H9 (cell line): ENCODE results near the gene SPC24. TPM values are rescaled to one million over a fixed set of nuclear protein-coding genes. Genes with fewer than 3 reads are reported as not detected.

ENCODE experiments used
- DNase-seq: peaks from one replicate; pipeline ENCODE4 v3.0.0-alpha.2; 2017
- H2AFZ ChIP-seq: one replicate; pipeline ENCODE4 v1.6.1; 2013; ENCODE audit warnings: mild to moderate bottlenecking, low read length, control low read depth, moderate library complexity
- H2AK5ac ChIP-seq: 2 replicates; pipeline ENCODE4 v1.6.1; 2013; ENCODE audit warnings: low read length, control low read depth, mixed read lengths; ENCODE audit not compliant: insufficient read length
- H2BK120ac ChIP-seq: one replicate; pipeline ENCODE4 v1.6.1; 2013; ENCODE audit warnings: low read depth, mild to moderate bottlenecking, low read length, control low read depth, inconsistent platforms; ENCODE audit not compliant: poor library complexity, severe bottlenecking
- H2BK12ac ChIP-seq: 2 replicates; pipeline ENCODE4 v1.6.1; 2013; ENCODE audit warnings: low read length, control low read depth, mixed read lengths, low read depth; ENCODE audit not compliant: insufficient read length
- H2BK15ac ChIP-seq: 2 replicates; pipeline ENCODE4 v1.6.1; 2013; ENCODE audit warnings: low read depth, low read length, control low read depth
- H2BK20ac ChIP-seq: one replicate; pipeline ENCODE4 v1.6.1; 2013; ENCODE audit warnings: low read depth, mild to moderate bottlenecking, low read length, control low read depth, inconsistent platforms; ENCODE audit not compliant: poor library complexity, severe bottlenecking
- H2BK5ac ChIP-seq: 2 replicates; pipeline ENCODE4 v1.6.1; 2013; ENCODE audit warnings: low read length, control low read depth, mixed read lengths; ENCODE audit not compliant: insufficient read length
- H3K14ac ChIP-seq: 2 replicates; pipeline ENCODE4 v1.6.1; 2013; ENCODE audit warnings: low read length, control low read depth; ENCODE audit not compliant: insufficient read depth
- H3K18ac ChIP-seq: 2 replicates; pipeline ENCODE4 v1.6.1; 2013; ENCODE audit warnings: low read depth, mild to moderate bottlenecking, mixed read lengths, low read length, control low read depth; ENCODE audit not compliant: insufficient read length
- H3K23ac ChIP-seq: 2 replicates; pipeline ENCODE4 v1.6.1; 2013; ENCODE audit warnings: low read length, control low read depth, mixed read lengths, low read depth; ENCODE audit not compliant: insufficient read length
- H3K23me2 ChIP-seq: 2 replicates; pipeline ENCODE4 v1.6.1; 2013; ENCODE audit warnings: low read depth, mild to moderate bottlenecking, mixed read lengths, low read length, control low read depth; ENCODE audit not compliant: insufficient read length, poor library complexity, severe bottlenecking
- H3K27ac ChIP-seq: 2 replicates; pipeline ENCODE4 v1.5.1; 2013; ENCODE audit warnings: low read length, control low read depth, mixed read lengths, low read depth; ENCODE audit not compliant: insufficient read length
- H3K27me3 ChIP-seq: 2 replicates; pipeline ENCODE4 v1.6.1; 2013; ENCODE audit warnings: low read length, control low read depth, inconsistent platforms; ENCODE audit not compliant: insufficient read depth
- H3K4ac ChIP-seq: 2 replicates; pipeline ENCODE4 v1.6.1; 2013; ENCODE audit warnings: low read depth, mild to moderate bottlenecking, control low read depth, inconsistent platforms, low read length, moderate library complexity
- H3K4me1 ChIP-seq: 2 replicates; pipeline ENCODE4 v1.6.1; 2013; ENCODE audit warnings: low read length, control low read depth, inconsistent platforms; ENCODE audit not compliant: insufficient read depth
- H3K4me2 ChIP-seq: 2 replicates; pipeline ENCODE4 v1.6.1; 2013; ENCODE audit warnings: low read length, control low read depth, mixed read lengths; ENCODE audit not compliant: insufficient read length, insufficient read depth
- H3K56ac ChIP-seq: 2 replicates; pipeline ENCODE4 v1.6.1; 2013; ENCODE audit warnings: low read depth, mild to moderate bottlenecking, mixed read lengths, low read length, control low read depth; ENCODE audit not compliant: insufficient read length
- H3K79me1 ChIP-seq: 2 replicates; pipeline ENCODE4 v1.6.1; 2013; ENCODE audit warnings: low read depth, mild to moderate bottlenecking, moderate library complexity, low read length, control low read depth, inconsistent platforms; ENCODE audit not compliant: insufficient read depth, poor library complexity, severe bottlenecking
- H3K79me2 ChIP-seq: 2 replicates; pipeline ENCODE4 v1.6.1; 2013; ENCODE audit warnings: low read length, control low read depth, inconsistent platforms; ENCODE audit not compliant: insufficient read depth
- H3K9ac ChIP-seq: 2 replicates; pipeline ENCODE4 v1.6.1; 2013; ENCODE audit warnings: low read length, control low read depth, mixed read lengths; ENCODE audit not compliant: insufficient read length; ENCODE audit errors: extremely low read depth
- H3K9me3 ChIP-seq: one replicate; pipeline ENCODE4 v1.6.1; 2013; ENCODE audit warnings: low read depth, low read length, inconsistent platforms; ENCODE audit not compliant: control insufficient read depth
- H3T11ph ChIP-seq: one replicate; pipeline ENCODE4 v1.6.1; 2013; ENCODE audit warnings: mild to moderate bottlenecking, low read length, control low read depth, inconsistent platforms
- H4K20me1 ChIP-seq: one replicate; pipeline ENCODE4 v1.6.1; 2013; ENCODE audit not compliant: control insufficient read depth, insufficient read length, insufficient read depth
- H4K5ac ChIP-seq: 2 replicates; pipeline ENCODE4 v1.6.1; 2013; ENCODE audit warnings: low read depth, mild to moderate bottlenecking, mixed read lengths, low read length, control low read depth; ENCODE audit not compliant: insufficient read length
- H4K8ac ChIP-seq: replicated peaks from 2 replicates; pipeline ENCODE4 v1.6.1; 2013; ENCODE audit warnings: low read length, control low read depth, mixed read lengths, low read depth; ENCODE audit not compliant: insufficient read length
- H4K91ac ChIP-seq: 2 replicates; pipeline ENCODE4 v1.6.1; 2013; ENCODE audit warnings: low read depth, mild to moderate bottlenecking, moderate library complexity, mixed read lengths, low read length, control low read depth; ENCODE audit not compliant: insufficient read length
- H3K27ac Mint-ChIP-seq, 3 experiments: 2 replicates in 2 of 3; 3 replicates in 1 of 3; pipeline ENCODE4 v1.8.0; 2020 to 2021; ENCODE audit warnings: mixed read lengths in 3 of 3, mild to moderate bottlenecking in 1 of 3, moderate library complexity in 1 of 3
- H3K27me3 Mint-ChIP-seq: 2 replicates; pipeline ENCODE4 v1.8.0; 2021; ENCODE audit warnings: low read depth, mild to moderate bottlenecking, moderate library complexity, mixed read lengths
- H3K36me3 Mint-ChIP-seq, 3 experiments: 2 replicates in 2 of 3; 3 replicates in 1 of 3; pipeline ENCODE4 v1.8.0; 2020 to 2021; ENCODE audit warnings: low read depth in 3 of 3, mixed read lengths in 3 of 3; ENCODE audit not compliant: insufficient read depth in 1 of 3
- H3K4me1 Mint-ChIP-seq, 2 experiments: 2 replicates each; pipeline ENCODE4 v1.8.0; 2020; ENCODE audit warnings: mixed read lengths in 2 of 2
- H3K4me3 Mint-ChIP-seq, 2 experiments: 2 replicates in 1 of 2; 3 replicates in 1 of 2; pipeline ENCODE4 v1.8.0; 2020 to 2021; ENCODE audit warnings: mild to moderate bottlenecking in 2 of 2, mixed read lengths in 2 of 2, moderate library complexity in 1 of 2
- H3K9me3 Mint-ChIP-seq, 2 experiments: 2 replicates in 1 of 2; 3 replicates in 1 of 2; pipeline ENCODE4 v1.8.0; 2020; ENCODE audit warnings: mild to moderate bottlenecking in 2 of 2, mixed read lengths in 2 of 2, moderate library complexity in 1 of 2
- CTCF ChIP-seq: fragments of 200-600 bp; sonication (generic); conservative IDR thresholded peaks from 3 replicates; pipeline ENCODE4 v1.8.0; 2021; ENCODE audit warnings: antibody characterized with exemption, mild to moderate bottlenecking
- WGBS: extraction: QIAGEN DNeasy Blood & Tissue Kit; methylation state at CpG from one replicate; pipeline ENCODE4 v1.1.7; 2013; ENCODE audit warnings: missing lambda C conversion rate, low lambda C conversion rate, mixed read lengths; ENCODE audit not compliant: insufficient read length; ENCODE audit errors: extremely low coverage; 5-methylcytosine and 5-hydroxymethylcytosine counted together
- total RNA-seq: library from RNA; stranded (reverse); gene quantifications from 2 replicates; pipeline ENCODE4 v1.2.1, GENCODE V29; 2021

SPC24 gene
- total RNA-seq, 1 experiment from 2014 or later = 51.5 TPM

- no peak for TF ChIP-seq CTCF
- H3K4me3 Mint-ChIP-seq = no peak overlapping the region
- Histone ChIP-seq H3K4me2 (no peak overlapping the region), H3K9ac (no peak overlapping the region), H3K27me3 (no peaks in the 10 kb centered on the region), H3T11ph (no peak overlapping the region), H2BK20ac (no peak overlapping the region), H3K27ac (no peak overlapping the region), H2BK5ac (no peak overlapping the region), H3K23ac (no peak overlapping the region), H3K14ac (no peak overlapping the region), H3K79me2 (no peaks in the 10 kb centered on the region), H3K18ac (no peak overlapping the region), H4K20me1 (no peaks in the 10 kb centered on the region), H2AK5ac (no peak overlapping the region), H3K9me3 (no peaks in the 10 kb centered on the region), H3K56ac (no peak overlapping the region), H3K79me1 (no peaks in the 10 kb centered on the region), H2BK120ac (no peak overlapping the region), H3K23me2 (peaks cover 4% of the 10 kb centered on the region), H2BK12ac (no peak overlapping the region), H4K91ac (no peak overlapping the region), H4K8ac (no peak overlapping the region), H2BK15ac (no peak overlapping the region), H3K4me1 (no peaks in the 10 kb centered on the region; the same call in 1 of the 2 replicates), H4K5ac (no peak overlapping the region), H3K4ac (no peak overlapping the region), H2AFZ (no peak overlapping the region)
- H3K27me3 Mint-ChIP-seq = peaks cover 2% of the 10 kb centered on the region; the same call in 1 of the 2 replicates
- no peak for DNase-seq
- H3K36me3 Mint-ChIP-seq = peaks cover 9 to 28% (median 27%) of the 10 kb centered on the region in 3 experiments; a peak in 6 of 7 replicates
- H3K27ac Mint-ChIP-seq = no peak overlapping the region
- no CpG with 5 or more reads among the region's 68 CpGs for WGBS
- H3K4me1 Mint-ChIP-seq = peaks cover 6 to 10% of the 10 kb centered on the region in 2 experiments
- no peaks in the 10 kb centered on the region for H3K9me3 Mint-ChIP-seq
Observed at GRCh38 chr19:11192957-11193939, 37.7 kb upstream of the SPC24 start.
